Transverse colon (tissue), 4 donors: ENCODE measurements around the gene LEKR1. TPM values are rescaled to one million over a fixed set of nuclear protein-coding genes. Genes with fewer than 3 reads are reported as not detected.

Experiments used
- DNase-seq: peaks from one replicate; pipeline ENCODE4 v3.0.0-alpha.2; 2019
- H3K27ac ChIP-seq, 4 donors: fragments of 200-600 bp; sonication (generic); 2 replicates each; pipeline ENCODE4 v1.5.1; 2016 to 2018; ENCODE audit warnings: inconsistent platforms in 4 of 4
- H3K27me3 ChIP-seq: fragments of 200-600 bp; sonication (generic); 2 replicates; pipeline ENCODE4 v1.5.1; 2017; ENCODE audit warnings: inconsistent platforms
- H3K36me3 ChIP-seq, 4 donors: fragments of 200-600 bp; sonication (generic); 2 replicates each; pipeline ENCODE4 v1.5.1; 2017 to 2019; ENCODE audit warnings: inconsistent platforms in 4 of 4
- H3K4me1 ChIP-seq, 4 donors: fragments of 200-600 bp; sonication (generic); 2 replicates each; pipeline ENCODE4 v1.5.1; 2017 to 2020; ENCODE audit warnings: inconsistent platforms in 4 of 4
- H3K4me3 ChIP-seq, 4 donors: fragments of 200-600 bp; sonication (generic); 1 replicate in 1 of 4; 2 replicates in 3 of 4; pipeline versions ENCODE4 v1.5.1 to v1.6.1; 2017 to 2019; ENCODE audit warnings: inconsistent platforms in 4 of 4
- H3K9me3 ChIP-seq, 2 donors: fragments of 200-600 bp; sonication (generic); 2 replicates each; pipeline ENCODE4 v1.5.1; 2017 to 2019; ENCODE audit warnings: inconsistent platforms in 2 of 2
- EP300 ChIP-seq: sonication (generic); formaldehyde crosslinking; IDR thresholded peaks from one replicate; pipeline ENCODE4 v1.6.1; 2017; ENCODE audit warnings: antibody characterized with exemption, low read depth
- POLR2A ChIP-seq: fragments of 450-650 bp; IDR thresholded peaks from one replicate; pipeline ENCODE4 v1.6.1; 2016; ENCODE audit warnings: antibody characterized with exemption, mild to moderate bottlenecking, moderate library complexity
- POLR2AphosphoS5 ChIP-seq, 3 donors: sonication (generic); formaldehyde crosslinking; IDR thresholded peaks; one replicate each; pipeline ENCODE4 v1.6.1; 2016; ENCODE audit warnings: antibody characterized with exemption in 3 of 3
- WGBS, 2 donors: methylation state at CpG; one replicate each; pipeline ENCODE4 v1.1.5; 2018; ENCODE audit warnings: low coverage in 1 of 2; 5-methylcytosine and 5-hydroxymethylcytosine counted together
- in situ Hi-C, 4 donors: fragments of 200-750 bp; cut with MboI; loops; one replicate each; pipeline versions ENCODE4 v1.15.0 to v1.15.1; 2017; ENCODE audit warnings: low sequenced_read_pairs in 3 of 4, low pct_ligation_motif_present in 1 of 4, low pct_unique_long_range_greater_than_20kb in 1 of 4
- intact Hi-C: fragments of 100-400 bp; cut with DNase I; formaldehyde crosslinking; loops from one replicate; pipeline ENCODE4 v1.15.1; 2023; ENCODE audit warnings: low total_unique reads
- total RNA-seq, 4 donors: library from RNA; depleted of rRNA; stranded (reverse); fragments of >200 nt; gene quantifications; one replicate each; pipeline ENCODE4 v1.1.0, GENCODE V29; 2016
- TF ChIP-seq, protein P1 (sequence below), 5 experiments: fragments of 200-600 bp in 3 of 5; fragments of 450-650 bp in 2 of 5; sonication (generic) in 3 of 5; IDR thresholded peaks; 1 replicate in 2 of 5; 2 replicates in 3 of 5; pipeline ENCODE4 v1.5.1; 2016 to 2017; ENCODE audit warnings: antibody characterized with exemption in 5 of 5, inconsistent platforms in 3 of 5, mild to moderate bottlenecking in 2 of 5, moderate library complexity in 1 of 5

The LEKR1 gene
- total RNA-seq, 4 donors from 2014 or later = 0.40 to 3.3 (median 0.96) TPM; not detected in 1

DNA sequence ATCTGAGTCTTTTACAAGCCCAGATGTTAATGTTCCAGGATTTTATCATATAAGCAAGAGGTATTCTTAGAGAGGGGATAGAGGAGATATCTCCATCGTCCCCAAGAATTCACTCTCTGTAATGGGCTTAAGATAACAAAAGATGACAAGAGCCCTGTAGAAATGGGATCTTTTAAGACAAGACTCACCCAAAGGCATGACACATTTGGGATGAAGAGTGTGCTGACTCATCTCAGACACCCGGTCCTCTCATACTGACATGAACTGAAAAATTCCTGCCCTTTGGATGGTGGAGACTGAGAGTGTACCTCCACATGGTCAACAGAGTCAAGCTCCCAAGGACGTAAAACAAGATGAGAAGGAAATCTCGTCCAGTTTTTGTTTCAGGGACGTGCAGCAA is 11.0 kb downstream of the LEKR1 start:
- DNase-seq = no peak
- Histone ChIP-seq H3K4me1 (no peaks in the 10 kb centered on the region), H3K36me3 (no peaks in the 10 kb centered on the region), H3K4me3 (no peak overlapping the region), H3K27ac (no peak overlapping the region), H3K27me3 (no peaks in the 10 kb centered on the region), H3K9me3 (no peaks in the 10 kb centered on the region)
- 60 to 71% methylated on average over 3 to 5 of the region's 5 CpGs for WGBS, 2 donors
- intact Hi-C loops = no loop called here
- in situ Hi-C loops = loop anchor here in 2 of 4 donors (25.0 kb wide), 2 partner anchors 250 to 275 kb away; partner anchors contain the start of gene SSR3 (in 1 of the 2)
- TF ChIP-seq EP300 (no peak), POLR2A (no peak), POLR2AphosphoS5 (IDR thresholded peaks at IDR 0.05) (no peak)
- TF ChIP-seq, protein P1, sequence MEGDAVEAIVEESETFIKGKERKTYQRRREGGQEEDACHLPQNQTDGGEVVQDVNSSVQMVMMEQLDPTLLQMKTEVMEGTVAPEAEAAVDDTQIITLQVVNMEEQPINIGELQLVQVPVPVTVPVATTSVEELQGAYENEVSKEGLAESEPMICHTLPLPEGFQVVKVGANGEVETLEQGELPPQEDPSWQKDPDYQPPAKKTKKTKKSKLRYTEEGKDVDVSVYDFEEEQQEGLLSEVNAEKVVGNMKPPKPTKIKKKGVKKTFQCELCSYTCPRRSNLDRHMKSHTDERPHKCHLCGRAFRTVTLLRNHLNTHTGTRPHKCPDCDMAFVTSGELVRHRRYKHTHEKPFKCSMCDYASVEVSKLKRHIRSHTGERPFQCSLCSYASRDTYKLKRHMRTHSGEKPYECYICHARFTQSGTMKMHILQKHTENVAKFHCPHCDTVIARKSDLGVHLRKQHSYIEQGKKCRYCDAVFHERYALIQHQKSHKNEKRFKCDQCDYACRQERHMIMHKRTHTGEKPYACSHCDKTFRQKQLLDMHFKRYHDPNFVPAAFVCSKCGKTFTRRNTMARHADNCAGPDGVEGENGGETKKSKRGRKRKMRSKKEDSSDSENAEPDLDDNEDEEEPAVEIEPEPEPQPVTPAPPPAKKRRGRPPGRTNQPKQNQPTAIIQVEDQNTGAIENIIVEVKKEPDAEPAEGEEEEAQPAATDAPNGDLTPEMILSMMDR (IDR thresholded peaks at IDR 0.05) = no peak

GRCh38 chr3:156838035-156838434 is 11.9 kb downstream of the LEKR1 start:
- no peak for DNase-seq

GRCh38 chr3:156840826-156841689 is 14.9 kb downstream of the LEKR1 start:
- H3K9me3 ChIP-seq = no peaks in the 10 kb centered on the region
- intact Hi-C loops (no loop called here), in situ Hi-C loops (loop anchor here in 2 of 4 donors (25.0 kb wide), 2 partner anchors 246 to 279 kb away; partner anchors contain the start of gene SSR3 (in 1 of the 2))
- no peaks in the 10 kb centered on the region for H3K4me1 ChIP-seq
- no peaks in the 10 kb centered on the region for H3K36me3 ChIP-seq
- no peak overlapping the region for H3K27ac ChIP-seq
- H3K27me3 ChIP-seq = no peaks in the 10 kb centered on the region
- 50 to 75% methylated on average over 3 of the region's 3 CpGs for WGBS, 2 donors
- no peak overlapping the region for H3K4me3 ChIP-seq
- TF ChIP-seq POLR2A (no peak), EP300 (no peak), POLR2AphosphoS5 (IDR thresholded peaks at IDR 0.05) (no peak)
- TF ChIP-seq, protein P1 (IDR thresholded peaks at IDR 0.05) = no peak
- no peak for DNase-seq

More at GRCh38 chr3:156838035-156838434, 11.9 kb downstream of the LEKR1 start:
- no peaks in the 10 kb centered on the region for H3K9me3 ChIP-seq
- H3K27ac ChIP-seq = no peak overlapping the region
- no peaks in the 10 kb centered on the region for H3K36me3 ChIP-seq
- no peak for TF ChIP-seq POLR2AphosphoS5 (IDR thresholded peaks at IDR 0.05)
- TF ChIP-seq, protein P1 (IDR thresholded peaks at IDR 0.05) = no peak
- TF ChIP-seq POLR2A = no peak
- TF ChIP-seq EP300 = no peak
- 85 to 100% methylated on average over 1 to 3 of the region's 3 CpGs for WGBS, 2 donors
- intact Hi-C loops = no loop called here
- H3K27me3 ChIP-seq = no peaks in the 10 kb centered on the region
- in situ Hi-C loops = loop anchor here in 2 of 4 donors (25.0 kb wide), 2 partner anchors 249 to 276 kb away; partner anchors contain the start of gene SSR3 (in 1 of the 2)
- no peak overlapping the region for H3K4me3 ChIP-seq
- no peaks in the 10 kb centered on the region for H3K4me1 ChIP-seq

- Histone ChIP-seq H3K27ac (no peak overlapping the region), H3K9me3 (no peaks in the 10 kb centered on the region), H3K27me3 (no peaks in the 10 kb centered on the region), H3K36me3 (no peaks in the 10 kb centered on the region), H3K4me1 (no peaks in the 10 kb centered on the region), H3K4me3 (no peak overlapping the region)
- no peak for DNase-seq
- WGBS, 2 donors = 77 to 82% methylated on average over 2 of the region's 2 CpGs
- in situ Hi-C loops (loop anchor here in 2 of 4 donors (25.0 kb wide), 2 partner anchors 244 to 281 kb away; partner anchors contain the start of gene SSR3 (in 1 of the 2)), intact Hi-C loops (no loop called here)
- TF ChIP-seq POLR2A (no peak), POLR2AphosphoS5 (IDR thresholded peaks at IDR 0.05) (no peak), EP300 (no peak)
- TF ChIP-seq, protein P1 (IDR thresholded peaks at IDR 0.05) = no peak
Measured at GRCh38 chr3:156843071-156843808, 17.1 kb downstream of the LEKR1 start.
